Amniotic epithelial cell (primary cell): ENCODE measurements around the gene DUOXA1.
A peak's percentile ranks its signal among the peaks of the same experiment; 100 is the strongest.
"Not testable (repeated sequence)": the region's sequence is repeated elsewhere in the genome, so short reads cannot be mapped to it uniquely, and the experiment has no call there.

Source experiments
- DNase-seq: peaks from one replicate; pipeline ENCODE4 v3.0.0-alpha.2; 2010; ENCODE audit warnings: low read depth

DUOXA1 gene

DNA sequence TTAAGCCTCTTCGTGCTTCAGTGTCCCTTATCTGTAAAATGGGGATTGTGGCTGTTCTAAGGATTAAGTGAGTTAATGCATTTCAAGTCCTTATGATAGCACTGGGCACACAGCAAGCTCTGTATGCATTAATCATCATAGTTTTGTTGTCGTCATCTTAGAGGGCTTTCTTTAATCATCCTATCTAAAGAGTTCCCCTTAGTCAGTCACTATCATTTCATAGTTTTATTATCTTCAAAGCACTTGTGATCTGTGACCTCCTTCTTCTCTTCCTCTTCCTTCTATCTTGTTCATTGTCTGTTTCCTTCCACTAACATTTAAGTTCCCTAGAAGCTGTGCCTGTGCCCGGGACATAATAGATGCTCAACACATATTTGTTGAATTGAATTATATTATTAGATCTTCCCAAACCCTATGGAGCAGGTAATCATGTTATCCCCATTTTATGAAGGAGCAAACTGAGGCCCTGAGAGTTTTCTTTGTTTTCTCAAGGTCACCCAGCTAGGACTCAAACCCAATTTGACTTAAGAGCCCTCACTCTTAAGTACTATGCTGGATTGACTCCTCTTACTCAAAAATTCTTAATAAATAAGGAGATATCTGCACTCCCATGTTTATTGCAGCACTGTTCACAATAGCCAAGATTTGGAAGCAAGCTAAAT, 39.8 kb downstream of the DUOXA1 start:
- peak; percentile 90 for DNase-seq

- DNase-seq: peak; percentile 87
Measured at GRCh38 chr15:45088801-45089711, 40.6 kb downstream of the DUOXA1 start.

- DNase-seq: peak; percentile 9
Measured at GRCh38 chr15:45087513-45087912, 42.2 kb downstream of the DUOXA1 start.

GRCh38 chr15:45084163-45084562, 45.5 kb downstream of the DUOXA1 start:
- DNase-seq: no peak

GRCh38 chr15:45083223-45083622, 46.5 kb downstream of the DUOXA1 start:
- DNase-seq: peak; percentile 6

GRCh38 chr15:45082412-45082811, 47.3 kb downstream of the DUOXA1 start:
- DNase-seq: not testable (repeated sequence)

DNA sequence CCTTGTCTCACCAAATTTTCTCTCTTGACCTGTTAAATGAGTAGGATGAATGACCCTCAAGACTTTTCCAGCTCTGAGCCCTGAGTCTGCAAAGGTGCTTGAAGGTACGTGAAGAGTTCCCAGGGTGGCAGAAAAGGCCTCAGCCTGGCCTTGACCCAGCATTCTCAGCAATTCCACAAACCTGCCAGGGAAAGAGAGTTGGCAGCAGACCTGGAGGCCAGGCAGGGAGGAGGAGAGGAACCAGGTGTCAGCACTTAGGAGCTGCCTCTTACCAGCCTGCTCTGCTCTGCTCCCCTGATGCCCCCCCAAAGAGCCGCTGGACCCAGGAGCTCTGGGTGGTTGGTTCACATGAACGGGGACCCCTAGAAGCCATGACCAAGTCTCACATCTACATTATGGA, 49.1 kb downstream of the DUOXA1 start:
- not testable (repeated sequence) for DNase-seq

DNA sequence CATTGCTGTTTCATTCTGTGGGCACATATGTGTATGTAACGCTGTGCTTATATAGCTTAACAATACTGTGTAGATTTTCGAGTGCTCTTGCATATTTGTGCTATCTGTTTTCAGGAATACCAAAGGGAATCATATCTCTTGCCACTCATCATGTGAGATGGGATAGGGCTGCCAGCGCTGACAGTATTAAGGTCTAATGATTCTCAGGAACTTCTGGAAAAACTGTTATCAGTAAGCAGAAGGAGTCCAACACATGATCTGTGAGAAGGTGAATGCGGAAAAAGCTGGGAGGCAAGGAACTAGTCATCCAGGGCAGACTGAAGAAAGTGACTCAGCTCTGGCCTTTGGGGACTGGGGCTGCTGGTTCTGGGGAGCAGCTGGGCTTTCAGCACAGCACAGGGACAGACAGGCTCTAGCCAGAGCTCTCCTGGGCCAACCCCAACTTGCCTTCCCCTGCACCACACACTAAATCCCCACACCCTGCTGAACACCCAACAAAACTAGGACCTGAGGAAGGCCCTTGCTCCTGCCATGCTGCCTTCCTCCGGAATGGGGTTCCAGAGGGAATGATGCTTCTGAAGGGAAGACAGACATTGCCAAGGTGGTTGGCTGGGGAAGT, 49.9 kb downstream of the DUOXA1 start:
- peak; percentile 44 for DNase-seq

- DNase-seq: not testable (repeated sequence)
Measured at GRCh38 chr15:45079201-45079600, 50.5 kb downstream of the DUOXA1 start.

DNA sequence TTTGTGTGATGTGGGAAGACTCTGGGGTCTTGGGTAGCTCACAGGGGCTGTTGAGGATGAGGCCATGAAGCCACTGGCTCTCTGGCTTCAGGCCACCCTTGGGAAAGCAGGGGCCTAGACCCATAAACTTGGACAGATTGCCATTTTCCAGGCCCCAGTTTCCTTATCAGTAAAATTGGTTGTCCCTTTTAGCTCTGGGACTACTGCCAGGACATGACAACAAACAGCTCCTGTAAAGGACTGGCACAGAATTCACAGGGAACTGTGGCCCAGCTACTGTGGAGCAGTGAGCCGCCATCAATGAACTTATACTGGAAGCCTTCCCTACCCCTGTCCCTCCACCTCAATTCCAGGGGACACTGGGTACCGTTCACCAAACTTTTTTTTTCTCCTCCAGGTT, 52.3 kb downstream of the DUOXA1 start:
- not testable (repeated sequence) for DNase-seq

DNA sequence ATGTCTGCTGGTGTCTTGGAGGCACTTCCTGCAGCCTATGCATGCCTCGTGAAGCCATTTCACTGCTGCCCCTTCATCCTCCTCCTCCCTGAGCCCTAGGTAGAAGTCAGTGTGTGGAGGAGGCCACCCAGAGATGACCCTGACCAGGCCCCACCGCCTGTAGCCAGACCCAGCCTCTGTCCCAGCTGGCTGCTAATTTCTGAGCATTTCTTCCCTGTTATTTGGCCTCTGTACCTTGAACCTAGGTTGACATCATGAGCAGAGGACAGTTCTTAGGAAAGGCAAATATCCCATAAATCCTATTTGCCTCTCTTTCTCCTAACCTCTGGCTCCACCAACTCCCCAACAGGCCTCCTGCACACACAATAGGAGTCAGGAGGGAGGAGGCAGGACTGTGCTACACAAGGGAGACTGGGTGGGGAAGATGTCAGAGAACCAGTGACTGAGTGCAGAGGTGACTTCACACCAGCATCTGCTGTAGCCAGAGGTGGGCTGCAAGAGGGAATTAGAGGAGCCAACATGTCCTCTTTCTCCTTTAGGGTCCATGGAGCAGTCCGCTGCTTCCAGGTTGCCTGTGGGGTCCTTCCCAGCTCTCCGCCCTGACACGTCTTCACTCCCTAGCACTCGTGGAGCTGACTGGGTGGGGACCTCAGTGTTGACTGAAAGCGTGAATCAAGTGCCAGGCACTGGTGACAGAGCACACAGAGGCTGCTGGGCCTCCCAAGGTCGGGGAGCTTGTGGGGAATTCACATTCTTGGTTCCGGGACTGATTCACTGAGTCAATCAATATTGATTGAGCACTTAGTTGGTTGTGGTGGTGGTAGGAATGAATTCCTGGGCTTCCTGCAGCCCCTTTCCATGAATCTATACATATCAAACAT, 54.0 kb downstream of the DUOXA1 start:
- DNase-seq: not testable (repeated sequence)

DNA sequence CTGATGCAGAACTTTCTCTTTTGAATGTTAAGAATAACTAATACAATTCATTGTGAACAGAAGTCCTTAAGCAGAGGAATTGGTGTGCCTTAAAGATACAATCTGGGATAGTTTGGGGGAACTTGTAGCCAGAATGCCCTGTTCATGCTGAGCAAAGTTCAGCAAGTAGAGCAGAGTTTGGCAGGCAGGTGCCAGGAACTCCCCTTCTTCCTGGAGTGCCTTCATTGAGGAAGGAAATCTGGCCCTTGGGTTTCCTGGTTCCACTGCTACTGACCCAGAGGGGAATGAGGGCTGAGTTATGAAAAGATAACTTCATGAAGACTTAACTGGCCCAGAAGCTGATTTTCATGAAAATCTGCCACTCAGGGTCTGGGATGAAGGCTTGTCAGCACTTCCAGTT, 56.1 kb downstream of the DUOXA1 start:
- not testable (repeated sequence) for DNase-seq

GRCh38 chr15:45069942-45070360, 59.7 kb downstream of the DUOXA1 start:
- DNase-seq: not testable (repeated sequence)
